ENCODE data around the gene ITPKC.
A peak's percentile ranks its signal among the peaks of the same experiment; 100 is the strongest.
"Not testable (repeated sequence)": the region's sequence is repeated elsewhere in the genome, so short reads cannot be mapped to it uniquely, and the experiment has no call there.

Gene ITPKC

DNA sequence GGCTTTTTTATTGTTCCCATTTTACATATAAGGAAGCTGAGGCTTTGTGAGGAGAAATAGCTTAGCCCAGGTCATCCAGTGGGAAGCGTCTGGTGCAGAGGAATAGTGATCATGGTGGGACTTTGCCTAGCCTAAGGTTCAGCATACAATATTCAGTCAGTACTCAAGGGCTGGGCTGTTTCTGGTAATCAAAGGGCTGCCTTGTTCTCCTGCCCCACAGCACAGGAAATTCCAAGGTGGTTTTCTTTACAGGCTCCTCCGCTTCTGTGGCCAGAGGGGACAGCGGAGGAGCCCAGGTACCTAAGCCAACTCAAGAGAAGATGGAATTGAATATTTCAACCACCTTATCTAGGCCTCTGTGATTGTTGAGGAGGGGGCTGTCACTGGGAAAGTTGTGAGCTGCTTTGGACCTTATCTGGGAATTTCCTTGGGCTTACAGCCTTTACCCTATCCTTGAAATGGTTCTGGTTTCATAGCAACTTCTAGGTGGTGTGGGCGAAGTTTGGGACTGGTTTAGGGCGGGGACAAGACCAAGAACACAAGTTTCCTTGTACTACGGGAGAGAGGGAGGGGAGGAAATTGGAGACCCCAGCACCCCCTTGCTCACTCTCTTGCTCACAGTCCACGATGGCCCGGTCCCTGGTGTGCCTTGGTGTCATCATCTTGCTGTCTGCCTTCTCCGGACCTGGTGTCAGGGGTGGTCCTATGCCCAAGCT lies 58.2 kb downstream of the ITPKC start, which contains the start of gene MIA:
MIA (plus strand) TSS at position 606 of the 716 bp plus-strand sequence; CDS start at position 628, 22 bp downstream.
- no peak for DNase-seq

DNA sequence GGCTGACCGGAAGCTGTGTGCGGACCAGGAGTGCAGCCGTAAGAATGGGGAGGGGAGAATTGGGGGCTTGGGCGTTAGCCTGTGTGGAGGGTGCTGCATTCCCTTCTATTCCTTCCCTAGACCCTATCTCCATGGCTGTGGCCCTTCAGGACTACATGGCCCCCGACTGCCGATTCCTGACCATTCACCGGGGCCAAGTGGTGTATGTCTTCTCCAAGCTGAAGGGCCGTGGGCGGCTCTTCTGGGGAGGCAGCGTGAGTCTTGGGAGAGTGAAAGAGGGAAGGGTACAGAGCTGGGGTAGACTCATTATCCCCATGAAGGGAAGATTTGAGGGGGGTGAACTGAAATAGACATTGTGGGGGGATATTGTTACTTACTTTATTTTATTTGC lies 58.7 kb downstream of the ITPKC start:
- DNase-seq, result no peak

DNA sequence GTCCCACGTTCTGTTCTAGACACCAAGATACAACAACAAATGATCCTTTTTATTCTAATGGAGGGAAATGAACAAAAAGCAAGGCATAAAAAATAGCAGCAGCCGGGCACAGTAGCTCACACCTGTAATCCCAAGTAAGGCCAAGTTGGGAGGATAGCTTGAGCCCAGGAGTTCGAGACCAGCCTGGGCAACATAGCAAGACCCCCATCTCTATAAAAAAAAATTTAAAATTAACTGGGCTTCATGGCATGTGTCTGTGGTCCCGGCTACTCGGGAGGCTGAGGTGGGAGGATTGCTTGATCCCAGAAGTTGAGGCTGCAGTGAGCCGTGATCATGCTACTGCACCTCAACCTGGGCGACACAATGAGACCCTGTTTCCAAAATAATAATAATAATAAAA lies 59.5 kb downstream of the ITPKC start:
- no peak for DNase-seq

DNA sequence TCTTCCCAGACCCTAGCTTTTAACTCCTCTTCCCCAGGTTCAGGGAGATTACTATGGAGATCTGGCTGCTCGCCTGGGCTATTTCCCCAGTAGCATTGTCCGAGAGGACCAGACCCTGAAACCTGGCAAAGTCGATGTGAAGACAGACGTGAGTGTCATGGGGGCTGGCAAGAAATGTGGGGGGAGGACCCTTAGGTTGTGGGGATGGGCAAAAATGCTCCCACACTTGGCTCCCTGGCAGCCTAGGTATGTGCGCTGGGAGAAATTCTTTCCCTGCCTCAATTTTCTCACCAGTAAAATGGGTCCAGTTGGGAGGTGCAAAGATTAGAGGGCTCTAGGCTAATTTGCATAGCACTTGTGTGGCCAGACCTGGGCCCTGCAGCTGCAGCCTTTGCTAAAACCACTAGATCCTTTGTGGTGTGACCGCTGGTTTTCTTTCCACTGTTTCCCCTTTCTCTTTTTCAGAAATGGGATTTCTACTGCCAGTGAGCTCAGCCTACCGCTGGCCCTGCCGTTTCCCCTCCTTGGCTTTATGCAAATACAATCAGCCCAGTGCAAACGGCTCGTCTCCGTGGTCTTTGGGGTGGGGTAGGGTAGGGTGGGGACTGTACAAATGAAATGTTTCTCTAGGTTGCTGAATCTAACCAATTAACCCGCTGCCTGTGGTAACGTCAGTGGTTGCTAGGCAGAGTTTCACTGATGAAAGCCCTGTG lies 60.2 kb downstream of the ITPKC start:
- peak; percentile 88 for DNase-seq

DNA sequence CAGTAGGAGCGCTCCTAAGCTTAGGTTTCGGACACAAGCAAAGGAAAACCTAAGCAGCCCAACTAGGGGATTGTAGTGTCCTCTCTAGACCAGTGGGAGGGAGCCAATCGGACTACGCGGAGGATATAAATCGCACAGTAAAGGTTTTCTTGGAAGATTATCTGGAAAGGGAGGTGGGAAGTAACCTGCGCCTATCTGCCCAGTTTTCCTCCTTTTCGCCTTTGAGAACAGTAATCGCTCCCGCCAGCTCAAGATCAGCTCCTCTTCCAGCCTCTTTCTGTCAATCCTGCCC lies 60.7 kb downstream of the ITPKC start:
- no peak for DNase-seq

DNA sequence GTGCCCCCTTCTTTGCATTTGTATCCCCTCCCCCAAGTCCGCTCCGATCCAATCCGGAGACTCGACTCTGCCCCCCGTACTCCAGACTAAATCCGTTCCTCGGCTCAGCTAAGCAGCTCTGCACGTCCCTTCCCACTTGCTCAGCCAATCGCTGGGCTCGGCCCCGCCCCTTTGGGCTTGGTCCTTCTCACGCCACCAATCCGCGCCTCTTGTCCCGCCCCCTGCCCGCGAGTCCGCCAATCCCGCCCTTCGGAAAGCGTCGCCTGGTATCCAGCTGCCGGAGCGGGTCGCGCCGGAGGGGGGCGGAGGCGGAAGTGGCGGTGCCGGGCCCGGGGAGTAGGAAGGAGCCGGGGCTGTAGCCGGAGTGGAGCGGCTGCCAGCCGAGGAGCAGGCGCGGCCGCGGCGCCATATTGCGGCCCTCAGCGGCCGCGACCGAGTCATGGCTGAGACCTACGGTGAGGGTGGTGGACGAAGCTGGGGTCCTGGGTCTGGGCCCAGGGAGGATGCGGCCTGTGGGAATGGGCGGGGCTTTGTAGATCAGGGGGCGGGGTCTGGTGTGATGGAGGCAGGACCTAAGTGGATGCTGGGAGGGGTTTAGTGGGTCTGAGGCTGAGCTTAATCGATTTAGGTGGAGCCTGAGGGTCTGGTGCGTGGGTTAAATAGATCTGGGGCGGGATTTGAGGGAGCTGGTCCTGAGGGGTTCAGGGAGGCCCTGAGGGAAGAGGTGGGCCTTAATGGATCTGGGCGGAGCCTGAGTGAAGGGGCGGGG lies 61.2 kb downstream of the ITPKC start, which contains the start of gene RAB4B:
RAB4B (plus strand) TSS at position 311 of the 769 bp plus-strand sequence; CDS start at position 440, 129 bp downstream.
- DNase-seq, result peak; percentile 99

DNA sequence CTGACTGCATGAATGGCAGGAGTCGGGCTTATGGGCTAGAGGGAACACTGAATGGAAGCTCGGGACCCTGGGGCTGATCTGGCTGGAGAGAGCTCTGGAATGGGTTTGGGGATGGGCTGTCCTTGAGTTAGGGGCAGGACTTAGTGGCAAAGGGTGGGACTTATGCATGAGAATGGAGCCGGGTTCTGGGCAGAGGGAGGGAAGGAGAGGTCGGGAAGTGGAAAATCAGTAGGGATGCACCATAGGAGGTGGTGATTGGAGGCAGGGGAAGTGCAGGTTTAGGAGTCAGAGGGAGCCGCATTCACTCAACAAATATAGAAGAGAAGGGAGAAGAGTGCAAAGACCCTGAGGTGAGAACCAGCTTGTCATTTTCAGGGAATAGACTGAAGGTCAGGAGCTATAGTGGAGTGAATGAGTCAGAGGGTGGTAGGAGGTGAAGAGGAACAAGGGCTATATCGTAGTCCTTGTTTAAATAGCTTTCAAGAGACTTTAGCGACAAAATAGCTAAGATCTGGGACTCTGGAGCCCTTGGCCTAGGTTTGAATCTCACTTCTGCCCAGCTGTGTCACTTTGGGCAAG lies 61.9 kb downstream of the ITPKC start:
- DNase-seq, result no peak

DNA sequence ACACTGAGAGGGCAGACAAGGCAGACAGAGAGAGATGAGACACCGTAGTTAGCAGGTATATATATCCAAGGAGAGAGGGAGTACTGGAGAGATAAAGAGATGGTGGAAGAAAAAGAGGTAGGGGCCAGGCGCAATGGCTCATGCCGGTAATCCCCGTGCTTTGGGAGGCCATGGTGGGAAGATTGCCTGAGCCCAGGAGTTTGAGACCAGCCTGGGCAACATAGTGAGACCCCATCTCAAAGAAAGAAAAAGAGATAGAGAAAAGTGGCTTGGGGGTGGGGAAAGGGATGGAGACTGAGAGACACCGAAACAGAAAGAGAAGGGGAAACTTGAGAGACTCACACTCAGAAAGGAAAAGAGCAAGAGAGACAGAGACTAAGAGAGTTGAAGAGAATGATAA lies 63.7 kb downstream of the ITPKC start:
- DNase-seq, result no peak

DNA sequence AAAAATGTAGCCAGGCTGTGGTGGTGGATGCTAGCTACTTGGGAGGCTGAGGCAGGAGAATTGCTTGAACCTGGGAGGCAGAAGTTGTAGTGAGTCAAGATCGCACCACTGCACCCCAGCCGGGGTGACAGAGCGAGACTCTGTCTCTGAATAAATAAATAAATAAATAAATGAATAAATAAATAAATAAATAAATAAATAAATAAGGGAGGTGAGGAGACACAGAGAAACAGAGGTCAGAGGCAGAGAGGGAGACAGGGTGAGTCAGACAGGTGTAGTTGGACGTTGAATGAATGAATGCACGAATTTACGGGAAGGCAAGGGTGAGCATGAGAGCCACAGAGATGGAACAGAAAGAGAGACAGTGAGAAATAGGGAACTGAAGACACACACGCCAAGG lies 64.2 kb downstream of the ITPKC start:
- no peak for DNase-seq

DNA sequence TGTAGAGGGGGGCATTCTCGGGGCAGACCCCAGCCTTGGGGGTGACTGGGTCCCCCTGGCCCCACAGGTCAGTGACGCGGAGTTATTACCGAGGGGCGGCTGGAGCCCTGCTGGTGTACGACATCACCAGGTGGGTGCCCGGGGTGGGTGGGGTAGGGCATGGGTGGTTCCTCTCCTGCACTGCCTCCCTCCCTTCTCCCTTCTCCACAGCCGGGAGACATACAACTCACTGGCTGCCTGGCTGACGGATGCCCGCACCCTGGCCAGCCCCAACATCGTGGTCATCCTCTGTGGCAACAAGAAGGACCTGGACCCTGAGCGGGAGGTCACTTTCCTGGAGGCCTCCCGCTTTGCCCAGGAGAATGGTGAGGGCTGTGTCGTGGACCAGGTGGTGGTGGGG lies 66.8 kb downstream of the ITPKC start:
- no peak for DNase-seq

DNA sequence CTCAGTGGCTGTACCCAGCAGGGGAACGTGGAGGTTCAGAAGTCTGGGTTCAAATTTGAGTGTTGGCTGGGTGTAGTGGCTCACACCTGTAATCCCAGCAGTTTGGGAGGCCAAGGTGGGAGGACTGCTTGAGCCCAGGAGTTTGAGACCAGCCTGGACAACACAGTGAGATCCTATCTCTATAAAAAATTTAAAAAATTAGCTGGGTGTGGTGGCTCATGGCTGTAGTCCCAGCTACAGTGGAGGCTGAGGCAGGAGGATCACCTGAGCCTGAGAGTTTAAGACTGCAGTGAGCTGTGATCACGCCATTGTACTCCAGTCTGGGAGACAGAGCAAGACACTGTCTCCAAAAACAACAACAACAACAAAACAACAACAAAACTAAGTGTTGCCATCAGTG lies 67.2 kb downstream of the ITPKC start:
- DNase-seq, result not testable (repeated sequence)

DNA sequence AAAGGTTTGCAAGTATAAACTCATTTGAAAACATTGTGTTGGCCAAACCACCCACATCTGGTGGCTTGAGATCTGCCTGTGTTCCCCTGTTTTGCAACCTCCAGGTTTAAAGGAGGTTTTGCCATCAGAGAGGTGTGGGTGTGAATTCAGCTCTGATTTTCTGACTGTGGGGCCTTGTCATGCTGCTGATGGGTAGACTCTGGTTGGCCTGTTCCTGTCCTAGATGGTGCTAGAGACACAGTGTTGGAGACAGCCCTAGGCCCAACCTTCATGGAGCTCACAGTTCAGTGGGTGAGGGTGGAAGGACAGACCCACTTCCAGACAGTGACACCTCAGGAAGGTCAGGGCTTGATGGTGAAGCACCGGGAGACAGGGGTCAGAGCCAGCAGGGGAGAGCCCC lies 68.6 kb downstream of the ITPKC start:
- DNase-seq, result no peak

DNA sequence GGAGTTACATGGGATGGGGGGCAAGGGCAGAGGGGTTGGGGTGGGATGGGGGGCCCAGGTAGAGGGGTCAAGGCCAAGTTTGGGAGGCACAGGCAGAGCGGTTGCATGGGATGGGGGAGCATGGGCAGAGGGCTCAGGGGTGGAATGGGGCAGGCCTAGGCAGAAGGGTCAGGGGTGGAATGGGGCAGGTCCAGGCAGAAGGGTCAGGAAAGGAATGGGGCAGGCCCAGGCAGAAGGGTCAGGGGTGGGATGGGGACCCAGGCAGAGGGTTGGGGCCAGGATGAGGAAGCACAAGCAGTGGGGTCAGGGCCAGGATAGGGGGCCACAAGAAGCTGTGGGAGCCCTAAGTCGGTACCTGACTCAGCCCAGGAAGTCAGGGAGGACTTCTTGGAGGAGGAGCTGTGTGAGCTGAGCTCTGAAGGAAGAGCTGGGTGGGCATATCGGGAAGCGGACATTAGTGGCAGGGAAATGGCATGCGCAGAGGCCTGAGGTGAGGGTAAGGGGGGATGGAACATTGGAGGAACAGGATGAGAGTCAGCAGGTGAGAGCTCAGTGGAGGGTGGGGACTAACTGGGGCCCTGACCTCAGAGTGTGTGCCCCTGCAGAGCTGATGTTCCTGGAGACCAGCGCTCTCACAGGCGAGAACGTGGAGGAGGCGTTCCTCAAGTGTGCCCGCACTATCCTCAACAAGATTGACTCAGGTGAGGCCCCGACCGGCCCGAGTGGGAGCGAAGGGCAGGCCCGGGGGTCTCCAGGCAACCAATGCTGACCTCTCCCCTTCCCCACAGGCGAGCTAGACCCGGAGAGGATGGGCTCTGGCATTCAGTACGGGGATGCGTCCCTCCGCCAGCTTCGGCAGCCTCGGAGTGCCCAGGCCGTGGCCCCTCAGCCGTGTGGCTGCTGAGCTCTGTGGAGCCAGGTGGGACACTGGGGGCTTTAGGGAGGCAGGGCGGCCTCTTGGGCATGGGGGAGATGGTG lies 69.4 kb downstream of the ITPKC start:
- DNase-seq, result no peak

All from NCI-H1694 treated with DMSO at 0.1 percent for 48 hours (cell line).